Kidney (tissue), 14 donors: ENCODE results near the gene GRAP2. TPM values are rescaled to one million over a fixed set of nuclear protein-coding genes. Genes with fewer than 3 reads are reported as not detected.

ENCODE experiments used
- DNase-seq, 5 donors: peaks; one replicate each; pipeline ENCODE4 v3.0.0-alpha.2; 2013 to 2020
- FAIRE-seq: peaks from 2 replicates; lab custom pipeline; 2012; peaks lifted over from hg19 to GRCh38; lab: Jason Lieb, UNC
- H3K27ac ChIP-seq, 2 donors: one replicate each; pipeline ENCODE4 v1.7.0; 2013; ENCODE audit warnings: low read depth in 2 of 2, low read length in 2 of 2, inconsistent platforms in 1 of 2
- H3K27me3 ChIP-seq: one replicate; pipeline ENCODE4 v1.7.1; 2013; ENCODE audit warnings: low read length, inconsistent platforms; ENCODE audit not compliant: control insufficient read depth, insufficient read depth
- H3K36me3 ChIP-seq, 3 donors: one replicate each; pipeline versions ENCODE4 v1.7.0 to v1.7.1; 2013; ENCODE audit warnings: low read length in 3 of 3, control low read depth in 1 of 3, inconsistent platforms in 1 of 3; ENCODE audit not compliant: insufficient read depth in 3 of 3, control insufficient read depth in 2 of 3
- H3K4me1 ChIP-seq, 3 donors: one replicate each; pipeline versions ENCODE4 v1.7.0 to v1.7.1; 2013; ENCODE audit warnings: low read length in 3 of 3, inconsistent platforms in 1 of 3, low read depth in 1 of 3; ENCODE audit not compliant: control insufficient read depth in 2 of 3, insufficient read depth in 2 of 3
- H3K4me3 ChIP-seq, 3 donors: one replicate each; pipeline versions ENCODE4 v1.7.0 to v1.8.1; 2013; ENCODE audit warnings: low read length in 3 of 3, control low read depth in 1 of 3, inconsistent platforms in 1 of 3
- H3K9ac ChIP-seq, 3 donors: one replicate each; pipeline versions ENCODE4 v1.7.0 to v1.7.1; 2013; ENCODE audit warnings: low read length in 3 of 3, control low read depth in 1 of 3, inconsistent platforms in 1 of 3
- H3K9me3 ChIP-seq, 3 donors: one replicate each; pipeline versions ENCODE4 v1.7.0 to v1.7.1; 2013; ENCODE audit warnings: low read length in 3 of 3, control low read depth in 1 of 3, inconsistent platforms in 1 of 3; ENCODE audit not compliant: control insufficient read depth in 2 of 3, insufficient read depth in 1 of 3
- CTCF ChIP-seq: IDR thresholded peaks from 3 replicates; pipeline ENCODE4 v1.5.1; 2012; ENCODE audit warnings: mild to moderate bottlenecking, moderate library complexity, borderline replicate concordance; ENCODE audit not compliant: insufficient read depth; ENCODE audit errors: extremely low read depth
- intact Hi-C: fragments of 100-400 bp; cut with DNase I; formaldehyde crosslinking; loops from one replicate; pipeline ENCODE4 v1.11.1; 2022
- polyA plus RNA-seq: library from polyadenylated mRNA; stranded (reverse); fragments of 350-450 nt; fragmentation: Illumina TruSeq; extraction: RNeasy Lipid Tissue Mini Kit (QIAGEN cat#74804); gene quantifications from one replicate; pipeline ENCODE4 v1.2.3, GENCODE V29; 2014; ENCODE audit warnings: low read depth, low replicate concordance; ENCODE audit not compliant: insufficient read depth
- total RNA-seq: library from RNA; stranded (reverse); fragmentation: NEBNext Ultra II Directional; extraction: Animal tissue kit (Norgen Biotek cat#: 25700); gene quantifications from one replicate; pipeline ENCODE4 v1.2.1, GENCODE V29; 2021
- donor health status: control.
- donor health status: control.
- donor health status: control.
- donor health status: control.
- donor health status: control.
- donor health status: DM: yes; HTN: yes; CAD: no.
- donor health status: Normal renal cell carcinoma (clear cell type).

The GRAP2 gene
- total and polyA plus RNA-seq, 2 donors from 2014 or later: 0.73 to 9.7 TPM

- no peaks in the 10 kb centered on the region for H3K36me3 ChIP-seq
- no peak overlapping the region for H3K4me3 ChIP-seq
- no peaks in the 10 kb centered on the region for H3K9me3 ChIP-seq
- no peak overlapping the region for H3K9ac ChIP-seq
- no peak for TF ChIP-seq CTCF
- H3K27ac ChIP-seq: no peak overlapping the region
- FAIRE-seq (no peak), DNase-seq (peak in 1 of 5 donors; percentile 49)
- H3K4me1 ChIP-seq: peaks cover 0 to 18% (median 0%) of the 10 kb centered on the region in 3 donors
- H3K27me3 ChIP-seq: peaks cover 5% of the 10 kb centered on the region
- intact Hi-C loops: no loop called here
These were observed 105.8 kb downstream of the GRAP2 start for GRCh38 chr22:40006641-40007040.

- Histone ChIP-seq H3K4me1 (peaks cover 0 to 18% (median 0%) of the 10 kb centered on the region in 3 donors), H3K4me3 (no peak overlapping the region), H3K27ac (no peak overlapping the region), H3K9me3 (no peaks in the 10 kb centered on the region), H3K27me3 (peaks cover 5% of the 10 kb centered on the region), H3K9ac (no peak overlapping the region), H3K36me3 (no peaks in the 10 kb centered on the region)
- DNase-seq: peak in 1 of 5 donors; percentile 49
- no peak for TF ChIP-seq CTCF
- intact Hi-C loops: no loop called here
- no peak for FAIRE-seq
These were observed 107.2 kb downstream of the GRAP2 start for GRCh38 chr22:40007853-40008710.

GRCh38 chr22:40008726-40009291 lies 107.9 kb downstream of the GRAP2 start:
- Histone ChIP-seq H3K9me3 (no peaks in the 10 kb centered on the region), H3K4me1 (peaks cover 0 to 18% (median 0%) of the 10 kb centered on the region in 3 donors), H3K27ac (no peak overlapping the region), H3K27me3 (peaks cover 5% of the 10 kb centered on the region), H3K9ac (no peak overlapping the region), H3K4me3 (no peak overlapping the region), H3K36me3 (no peaks in the 10 kb centered on the region)
- no peak for TF ChIP-seq CTCF
- intact Hi-C loops: no loop called here
- DNase-seq (peak in 1 of 5 donors; percentile 43), FAIRE-seq (no peak)
